ENCODE results near the gene PIM1.

PIM1 gene

DNA sequence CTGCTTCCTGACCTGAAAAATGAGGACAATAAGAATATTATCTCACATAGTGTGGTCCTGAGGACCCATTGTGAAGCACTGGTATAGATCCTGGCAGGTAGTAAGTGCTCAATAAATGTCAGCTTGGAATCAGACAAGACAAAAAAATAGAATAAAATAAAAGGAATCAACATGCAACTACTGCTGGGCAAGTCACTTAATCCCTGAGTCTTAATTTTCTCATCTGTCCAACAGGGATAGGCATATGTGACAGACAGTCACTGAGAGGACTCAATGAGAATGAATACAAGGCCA is 38.0 kb upstream of the PIM1 start:
- DNase-seq (ENCODE audit: low read depth), result no peak
- no peak overlapping the region for H3K4me3 ChIP-seq (ENCODE audit: control insufficient read depth, low read depth, low read length)
- no peak for TF ChIP-seq CTCF (conservative IDR thresholded peaks at IDR 0.05; ENCODE audit: control insufficient read depth, insufficient read depth, low read depth, low read length)

DNA sequence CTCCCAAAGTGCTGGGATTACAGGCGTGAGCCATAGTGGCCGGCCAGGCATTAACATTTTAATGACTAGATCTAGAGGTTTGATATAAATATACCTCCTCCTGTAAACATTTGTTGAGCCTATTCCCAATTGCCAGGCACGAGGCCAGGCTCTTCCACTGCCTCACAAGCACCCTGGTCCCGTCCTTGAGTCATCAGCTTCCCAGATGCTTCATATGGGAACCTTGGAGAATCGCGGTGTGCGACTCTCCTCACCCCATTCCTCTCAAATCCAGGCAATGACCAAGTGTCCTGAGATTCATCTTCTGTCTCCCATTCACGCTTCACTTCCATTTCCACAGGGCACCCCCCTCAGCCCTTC is 35.9 kb upstream of the PIM1 start:
- DNase-seq (ENCODE audit: low read depth), result peak; percentile 98
- no peak for TF ChIP-seq CTCF (conservative IDR thresholded peaks at IDR 0.05; ENCODE audit: control insufficient read depth, insufficient read depth, low read depth, low read length)
- no peak overlapping the region for H3K4me3 ChIP-seq (ENCODE audit: control insufficient read depth, low read depth, low read length)

DNA sequence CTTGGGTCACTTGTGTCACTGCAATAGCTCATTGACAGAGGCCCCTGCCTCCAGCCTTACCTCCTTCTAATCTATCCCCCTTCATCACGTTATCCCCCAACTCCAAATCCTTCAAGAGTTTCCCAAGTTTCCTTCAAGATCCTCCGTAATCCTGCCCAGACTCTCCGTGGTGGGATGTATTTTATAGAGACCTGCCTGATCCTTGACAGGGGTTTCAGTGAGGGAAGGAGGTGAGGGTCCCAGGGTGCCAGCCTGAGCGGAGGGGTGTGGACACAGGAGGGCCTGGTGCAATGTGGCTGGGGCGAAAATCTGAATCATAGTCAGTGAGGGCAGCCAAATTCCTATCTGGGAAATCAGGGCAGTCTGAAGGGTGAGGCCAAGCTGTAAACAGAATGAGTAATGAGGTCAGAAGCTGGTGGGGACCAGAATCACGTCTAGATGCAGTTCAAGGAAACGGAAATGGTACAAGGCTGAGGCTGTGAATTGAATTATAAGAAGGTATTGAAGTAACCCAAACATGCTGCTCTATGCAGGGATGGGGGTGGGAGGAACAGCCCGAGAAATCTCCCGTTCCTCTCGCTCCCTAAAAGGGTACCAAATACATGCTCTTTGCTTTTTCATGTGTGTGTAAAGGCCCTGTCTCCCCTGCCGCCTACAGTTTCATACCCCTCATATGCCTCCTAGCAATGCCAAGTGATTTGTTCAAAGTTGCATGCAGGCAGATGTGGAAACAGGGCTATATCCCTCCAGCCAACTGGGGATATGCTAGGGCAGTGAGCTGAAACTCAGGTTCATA is 35.4 kb upstream of the PIM1 start:
- DNase-seq (ENCODE audit: low read depth), result peak; percentile 98
- no peak for TF ChIP-seq CTCF (conservative IDR thresholded peaks at IDR 0.05; ENCODE audit: control insufficient read depth, insufficient read depth, low read depth, low read length)
- H3K4me3 ChIP-seq (ENCODE audit: control insufficient read depth, low read depth, low read length), result no peak overlapping the region

DNA sequence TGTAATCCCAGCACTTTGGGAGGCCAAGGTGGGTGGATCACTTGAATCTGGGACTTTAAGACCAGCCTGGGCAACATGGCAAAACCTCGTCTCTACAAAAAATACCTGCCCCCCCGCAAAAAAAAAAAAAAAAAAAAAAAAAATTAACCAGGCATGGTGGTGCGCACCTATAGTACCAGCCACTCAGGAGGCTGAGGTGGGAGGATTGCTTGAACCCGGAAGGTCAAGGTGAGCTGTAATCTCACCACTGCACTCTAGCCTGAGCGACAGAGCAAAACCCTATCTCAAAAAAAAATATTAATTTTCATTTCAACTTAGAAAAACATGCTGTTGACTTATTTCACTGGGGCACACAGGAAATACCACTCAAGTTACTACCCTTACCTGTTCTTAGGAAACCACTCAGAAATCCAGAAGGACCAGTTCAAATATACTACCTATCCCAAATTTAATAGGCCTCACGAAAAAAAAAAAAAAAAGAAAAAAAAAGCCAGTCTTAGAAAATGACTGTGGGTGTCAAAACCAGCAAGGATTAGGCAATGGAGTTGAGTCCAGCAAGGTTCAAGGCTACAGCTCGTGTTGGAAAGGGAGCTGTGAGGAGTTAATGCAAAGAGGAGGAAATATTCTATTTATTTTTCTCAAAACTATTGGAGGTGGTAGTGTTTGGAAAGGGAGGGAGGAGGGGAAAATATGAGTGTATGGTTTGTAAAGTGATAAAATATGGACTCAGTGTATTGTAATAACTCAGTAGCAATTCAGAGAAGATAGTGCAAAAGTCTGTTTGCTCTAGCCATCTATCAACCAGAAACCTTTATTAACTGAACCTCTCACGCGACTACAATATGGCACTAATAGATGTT is 33.9 kb upstream of the PIM1 start:
- TF ChIP-seq CTCF (conservative IDR thresholded peaks at IDR 0.05; ENCODE audit: control insufficient read depth, insufficient read depth, low read depth, low read length), result no peak
- peak; percentile 36 for DNase-seq (ENCODE audit: low read depth)
- no peak overlapping the region for H3K4me3 ChIP-seq (ENCODE audit: control insufficient read depth, low read depth, low read length)

GRCh38 chr6:37136821-37137200 is 33.1 kb upstream of the PIM1 start:
- no peak for TF ChIP-seq CTCF (conservative IDR thresholded peaks at IDR 0.05; ENCODE audit: control insufficient read depth, insufficient read depth, low read depth, low read length)
- no peak overlapping the region for H3K4me3 ChIP-seq (ENCODE audit: control insufficient read depth, low read depth, low read length)
- no peak for DNase-seq (ENCODE audit: low read depth)

- H3K4me3 ChIP-seq (ENCODE audit: control insufficient read depth, low read depth, low read length), result peak overlapping the region; percentile 16
- TF ChIP-seq CTCF (conservative IDR thresholded peaks at IDR 0.05; ENCODE audit: control insufficient read depth, insufficient read depth, low read depth, low read length), result no peak
- DNase-seq (ENCODE audit: low read depth), result peak; percentile 98
These were observed 32.5 kb upstream of the PIM1 start for GRCh38 chr6:37137201-37138090.

Measured in fibroblast of mammary gland (primary cell).